ELR (cell line): ENCODE measurements around the gene MYBPC2.
A peak's percentile ranks its signal among the peaks of the same experiment; 100 is the strongest.
"Not testable (repeated sequence)": the region's sequence is repeated elsewhere in the genome, so short reads cannot be mapped to it uniquely, and the experiment has no call there.

Experiments used
- DNase-seq: peaks from one replicate; pipeline ENCODE4 v3.0.0-alpha.2; 2015; ENCODE audit warnings: low read depth

MYBPC2 gene

DNA sequence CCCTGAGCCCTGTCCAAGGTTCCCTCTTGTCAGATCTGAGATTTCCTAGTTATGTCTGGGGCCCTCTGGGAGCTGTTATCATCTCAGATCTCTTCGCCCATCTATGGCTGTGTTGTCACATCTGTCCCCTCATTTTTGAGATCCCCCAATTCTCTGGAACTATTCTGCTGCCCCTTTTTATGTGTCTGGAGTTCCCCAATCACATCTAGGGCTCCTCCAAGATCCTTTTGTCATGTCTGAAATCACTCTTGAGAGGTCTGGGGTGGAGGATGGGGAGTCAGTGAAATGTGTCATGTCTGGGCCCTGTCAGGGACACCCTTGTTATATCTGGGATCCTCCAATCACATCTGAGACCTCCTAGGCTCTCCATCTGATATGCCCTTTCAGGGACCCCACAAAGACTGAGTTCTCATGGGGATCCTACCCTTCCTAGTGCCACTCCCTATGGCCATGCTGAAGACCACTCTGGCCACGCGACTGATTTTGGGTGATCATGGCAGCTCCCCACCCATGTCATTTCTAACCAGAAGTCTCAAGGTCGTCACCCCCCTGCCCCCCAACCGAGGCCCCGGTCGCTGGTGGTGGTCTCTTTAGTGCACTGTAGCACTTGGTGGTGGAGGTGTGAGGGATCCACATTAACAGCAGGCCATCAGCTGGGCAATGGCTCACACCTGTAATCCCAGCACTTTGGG is 3.8 kb upstream of the MYBPC2 start:
- DNase-seq: no peak

- DNase-seq: no peak
These were observed 1.8 kb upstream of the MYBPC2 start for GRCh38 chr19:50430888-50431342.

GRCh38 chr19:50431343-50432220 is 1.1 kb upstream of the MYBPC2 start:
- DNase-seq: peak; percentile 65

GRCh38 chr19:50433201-50434180 is 799 bp downstream of the MYBPC2 start:
- no peak for DNase-seq

GRCh38 chr19:50434525-50434924 is 1.8 kb downstream of the MYBPC2 start:
- no peak for DNase-seq

- DNase-seq: no peak
These were observed 2.5 kb downstream of the MYBPC2 start for GRCh38 chr19:50435221-50435620.

DNA sequence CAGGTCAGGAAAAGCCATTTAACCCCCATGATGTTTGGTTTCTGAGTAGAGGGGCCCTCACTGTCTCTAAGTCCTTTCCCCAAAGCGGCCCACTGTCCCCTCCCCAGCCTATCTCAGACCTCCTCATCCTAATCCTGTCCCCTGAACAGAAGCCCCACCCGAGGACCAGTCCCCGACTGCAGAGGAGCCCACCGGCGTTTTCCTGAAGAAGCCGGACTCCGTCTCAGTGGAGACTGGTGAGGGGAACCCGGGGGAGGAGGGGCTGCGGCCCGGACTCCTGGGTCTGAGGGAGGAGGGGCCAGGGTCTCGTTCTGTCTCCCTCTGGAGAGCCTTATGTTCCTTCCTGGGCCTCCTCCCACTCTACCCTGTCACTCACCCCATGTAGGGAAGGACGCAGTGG is 2.9 kb downstream of the MYBPC2 start:
- no peak for DNase-seq

GRCh38 chr19:50437862-50438449 is 5.3 kb downstream of the MYBPC2 start:
- DNase-seq: no peak

DNA sequence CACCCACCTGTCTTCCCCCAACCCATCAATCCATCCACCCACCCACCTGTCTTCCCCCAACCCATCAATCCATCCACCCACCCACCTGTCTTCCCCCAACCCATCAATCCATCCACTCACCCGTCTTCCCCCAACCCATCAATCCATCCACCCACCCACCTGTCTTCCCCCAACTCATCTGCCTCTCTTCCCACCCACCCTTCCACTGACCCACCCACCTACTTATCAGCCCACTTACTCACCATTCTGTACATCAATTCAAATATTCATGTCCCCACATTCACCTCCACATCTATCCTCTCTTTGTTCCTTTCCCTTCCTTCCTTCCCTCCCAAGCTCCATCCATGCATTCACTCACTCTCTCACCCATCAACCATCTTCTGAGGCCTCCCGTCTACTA is 6.4 kb downstream of the MYBPC2 start:
- DNase-seq: not testable (repeated sequence)

DNA sequence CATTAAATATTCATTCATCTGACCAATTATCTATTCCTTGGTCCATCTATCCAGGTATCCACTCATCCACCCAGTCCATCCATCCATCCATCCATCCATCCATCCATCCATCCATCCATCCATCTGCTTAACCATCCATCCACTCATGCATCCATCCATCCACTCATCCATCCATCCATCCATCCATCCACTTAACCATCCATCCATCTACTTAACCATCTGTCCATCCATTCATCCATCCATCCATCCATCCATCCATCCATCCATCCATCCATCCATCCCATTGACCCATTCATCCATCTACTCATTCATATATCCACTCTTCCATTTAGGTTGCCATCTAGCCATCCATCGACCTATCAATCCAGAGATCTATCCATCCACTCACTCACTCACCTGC is 11.4 kb downstream of the MYBPC2 start:
- no peak for DNase-seq

DNA sequence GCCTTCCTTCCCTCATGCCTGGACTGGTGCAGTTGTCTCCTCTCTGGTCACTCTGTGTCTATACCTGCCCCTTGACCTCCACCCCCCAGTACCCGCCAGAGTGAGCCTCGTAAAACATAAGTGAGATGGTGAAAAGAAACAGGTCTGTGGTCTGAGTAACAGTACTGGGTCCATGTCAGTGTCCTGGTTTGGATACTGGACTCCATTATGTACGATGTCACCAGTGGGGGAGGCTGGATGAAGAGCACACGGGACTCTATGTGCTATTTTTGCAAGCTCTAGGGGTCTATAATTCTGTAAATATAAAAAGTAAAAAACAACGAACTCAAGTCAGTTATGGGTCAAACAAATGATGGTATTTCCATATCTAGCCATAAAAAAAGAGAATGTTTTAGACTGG is 14.4 kb downstream of the MYBPC2 start:
- DNase-seq: no peak

DNA sequence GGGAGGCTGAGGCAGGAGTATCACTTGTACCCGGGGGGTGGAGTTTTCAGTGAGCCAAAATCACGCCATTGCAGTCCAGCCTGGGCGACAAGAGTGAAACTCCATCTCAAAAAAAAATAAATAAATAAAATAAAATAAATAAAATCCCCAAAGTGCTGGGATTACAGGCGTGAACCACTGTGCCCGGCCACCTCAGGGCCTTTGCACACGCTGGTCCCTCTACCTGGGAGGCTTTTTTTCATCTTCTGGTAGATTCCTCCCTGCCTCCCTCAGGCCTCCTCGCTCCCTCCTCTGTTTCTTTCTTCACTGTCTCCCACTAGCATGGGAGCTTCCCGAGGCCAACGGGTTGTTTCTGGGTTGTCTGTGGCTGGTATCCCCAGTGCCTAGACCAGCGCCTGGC is 15.1 kb downstream of the MYBPC2 start:
- no peak for DNase-seq

- peak; percentile 9 for DNase-seq
These were observed 16.7 kb downstream of the MYBPC2 start for GRCh38 chr19:50449236-50449899.

GRCh38 chr19:50450369-50451222 is 17.9 kb downstream of the MYBPC2 start:
- DNase-seq: no peak

DNA sequence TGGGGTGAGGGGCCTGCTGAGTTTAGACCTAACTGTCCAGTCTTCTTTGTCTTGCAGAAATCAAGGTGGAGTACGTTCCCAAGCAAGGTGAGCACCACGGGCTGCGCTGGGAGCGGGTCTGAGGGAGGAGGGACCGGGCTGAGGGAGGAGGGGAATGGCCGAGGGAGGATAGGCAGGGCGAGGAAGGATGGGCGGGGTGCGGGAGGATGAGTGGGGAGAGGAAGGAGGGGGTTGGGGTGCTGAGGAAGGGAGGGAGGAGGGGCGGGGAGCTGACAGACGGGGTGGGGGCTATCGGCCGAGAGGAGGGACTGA is 18.5 kb downstream of the MYBPC2 start:
- DNase-seq: no peak

GRCh38 chr19:50453243-50453642 is 20.6 kb downstream of the MYBPC2 start:
- DNase-seq: no peak

GRCh38 chr19:50455992-50456391 is 23.3 kb downstream of the MYBPC2 start:
- DNase-seq: no peak

GRCh38 chr19:50457300-50457699 is 24.6 kb downstream of the MYBPC2 start:
- no peak for DNase-seq

DNA sequence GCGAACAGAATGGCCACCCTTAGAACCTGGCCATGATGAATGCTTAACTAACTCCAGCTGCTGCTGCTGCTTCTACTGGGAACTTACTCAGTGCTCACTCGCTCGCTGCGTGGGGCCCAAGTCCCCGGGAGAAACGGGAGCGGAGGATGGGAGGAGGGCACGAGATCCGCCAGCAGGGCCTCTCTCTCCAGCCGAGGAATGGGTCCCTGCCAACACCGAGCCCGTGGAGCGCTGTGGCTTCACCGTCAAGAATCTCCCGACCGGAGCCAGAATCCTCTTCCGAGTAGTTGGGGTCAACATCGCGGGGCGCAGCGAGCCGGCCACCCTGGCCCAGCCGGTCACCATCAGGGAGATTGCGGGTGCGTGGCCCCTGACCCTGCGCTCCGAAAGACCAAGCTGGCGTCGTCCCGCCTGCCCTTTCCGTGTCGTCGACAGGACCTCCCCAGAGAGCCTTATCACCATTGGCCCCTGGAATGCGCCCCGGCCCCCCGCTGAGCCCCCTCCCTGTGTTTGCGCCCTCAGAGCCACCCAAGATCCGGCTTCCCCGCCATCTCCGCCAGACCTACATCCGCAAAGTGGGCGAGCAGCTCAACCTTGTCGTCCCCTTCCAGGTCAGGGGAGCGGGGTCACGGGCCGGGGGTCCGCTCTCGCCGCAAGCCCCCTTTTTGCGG is 25.8 kb downstream of the MYBPC2 start:
- DNase-seq: no peak

- DNase-seq: no peak
These were observed 26.4 kb downstream of the MYBPC2 start for GRCh38 chr19:50459067-50459456.
